ENCODE results near the gene ALDH8A1.

DNA sequence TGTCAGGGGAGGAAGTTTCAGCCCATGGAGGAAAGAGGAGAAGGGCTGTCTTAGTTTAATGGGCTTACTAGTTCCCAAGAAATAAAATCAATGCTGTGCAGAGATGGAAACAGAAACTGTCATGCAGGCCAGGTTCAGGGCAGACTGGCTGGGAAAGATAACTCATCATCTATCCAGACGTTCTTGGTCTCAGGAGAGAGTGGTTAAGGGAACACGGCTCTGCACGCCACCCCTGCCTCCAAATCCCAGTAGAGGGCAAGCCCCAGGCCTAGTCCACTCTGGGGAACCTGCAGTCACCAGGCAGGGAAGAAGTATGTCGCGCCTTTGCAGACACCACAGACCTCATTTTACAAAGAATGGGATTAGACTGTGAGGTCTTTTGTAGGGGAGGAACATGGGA is 12.5 kb downstream of the ALDH8A1 start:
- TF ChIP-seq, protein P1, sequence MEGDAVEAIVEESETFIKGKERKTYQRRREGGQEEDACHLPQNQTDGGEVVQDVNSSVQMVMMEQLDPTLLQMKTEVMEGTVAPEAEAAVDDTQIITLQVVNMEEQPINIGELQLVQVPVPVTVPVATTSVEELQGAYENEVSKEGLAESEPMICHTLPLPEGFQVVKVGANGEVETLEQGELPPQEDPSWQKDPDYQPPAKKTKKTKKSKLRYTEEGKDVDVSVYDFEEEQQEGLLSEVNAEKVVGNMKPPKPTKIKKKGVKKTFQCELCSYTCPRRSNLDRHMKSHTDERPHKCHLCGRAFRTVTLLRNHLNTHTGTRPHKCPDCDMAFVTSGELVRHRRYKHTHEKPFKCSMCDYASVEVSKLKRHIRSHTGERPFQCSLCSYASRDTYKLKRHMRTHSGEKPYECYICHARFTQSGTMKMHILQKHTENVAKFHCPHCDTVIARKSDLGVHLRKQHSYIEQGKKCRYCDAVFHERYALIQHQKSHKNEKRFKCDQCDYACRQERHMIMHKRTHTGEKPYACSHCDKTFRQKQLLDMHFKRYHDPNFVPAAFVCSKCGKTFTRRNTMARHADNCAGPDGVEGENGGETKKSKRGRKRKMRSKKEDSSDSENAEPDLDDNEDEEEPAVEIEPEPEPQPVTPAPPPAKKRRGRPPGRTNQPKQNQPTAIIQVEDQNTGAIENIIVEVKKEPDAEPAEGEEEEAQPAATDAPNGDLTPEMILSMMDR (optimal IDR thresholded peaks at IDR 0.05 in 1 of 3, IDR thresholded peaks at IDR 0.05 in 1 of 3, conservative IDR thresholded peaks at IDR 0.05 in 1 of 3; ENCODE audit: extremely low read depth in 1 of 3, insufficient read depth in 2 of 3, low read length in 3 of 3): no peak
- no peak for TF ChIP-seq EZH2 (IDR thresholded peaks at IDR 0.05; ENCODE audit: low read length)

Data from keratinocyte (primary cell).